GM12878 (cell line): ENCODE data around the gene DCDC2C. TPM values are rescaled to one million over a fixed set of nuclear protein-coding genes. Genes with fewer than 3 reads are reported as not detected.

Source experiments
- ATAC-seq: fragments of 200-7000 bp; cut with Tn5 transposase; 3 replicates; pipeline ENCODE4 v1.9.1; 2020; ENCODE audit warnings: mild to moderate bottlenecking, moderate library complexity
- BruUV-seq: library from RNA; stranded (reverse); fragments of 400-500 nt; replicated peaks from 2 replicates; lab custom pipeline; 2021; lab: Mats Ljungman, UMichigan
- CTCF ChIA-PET: fragments of 300-600 bp; sonication (Branson Sonifier 250); formaldehyde crosslinking; extraction: SDS; loops from one replicate; lab custom pipeline; 2021; ENCODE audit warnings: inconsistent platforms; lab: Yijun Ruan, JAX
- POLR2A ChIA-PET: fragments of 350-600 bp; formaldehyde crosslinking; extraction: SDS; loops from one replicate; lab custom pipeline; 2021; ENCODE audit warnings: inconsistent platforms; lab: Charles Lee
- RAD21 ChIA-PET: fragments of 300-600 bp; sonication (Branson Sonifier 250); formaldehyde crosslinking; loops from one replicate; lab custom pipeline; 2023; ENCODE audit warnings: antibody characterized with exemption; ENCODE audit not compliant: unreplicated experiment; lab: Charles Lee
- SMC1A ChIA-PET: fragments of 300-600 bp; sonication (Branson Sonifier 250); formaldehyde crosslinking; loops from one replicate; lab custom pipeline; 2023; ENCODE audit not compliant: unreplicated experiment, uncharacterized antibody; lab: Charles Lee
- DNase-seq: peaks from one replicate; pipeline ENCODE4 v3.0.0-alpha.2; 2011; ENCODE audit warnings: low read depth, low spot score
- FAIRE-seq: peaks from 3 replicates; lab custom pipeline; 2011; peaks lifted over from hg19 to GRCh38; lab: Jason Lieb, UNC
- H2AFZ ChIP-seq: 2 replicates; pipeline ENCODE4 v1.6.0; 2011; ENCODE audit warnings: low read depth, low read length, control low read depth; ENCODE audit not compliant: control insufficient read depth
- H3K27ac ChIP-seq: 2 replicates; pipeline ENCODE4 v1.5.1; 2011; ENCODE audit warnings: control low read depth; ENCODE audit not compliant: control insufficient read depth, insufficient read depth
- H3K27me3 ChIP-seq, 2 experiments: replicated peaks in 1 of 2; 2 replicates each; pipeline versions ENCODE4 v1.6.0 to v1.6.1; 2011; ENCODE audit warnings: low read length in 1 of 2; ENCODE audit not compliant: control insufficient read depth in 2 of 2, insufficient read depth in 2 of 2
- H3K36me3 ChIP-seq, 2 experiments: 2 replicates each; pipeline ENCODE4 v1.5.1; 2011; ENCODE audit warnings: low read length in 1 of 2; ENCODE audit not compliant: control insufficient read depth in 2 of 2, insufficient read depth in 2 of 2
- H3K4me1 ChIP-seq: 2 replicates; pipeline ENCODE4 v1.6.1; 2011; ENCODE audit warnings: mild to moderate bottlenecking, low read length, moderate library complexity, mixed read lengths; ENCODE audit not compliant: control insufficient read depth, insufficient read depth
- H3K4me2 ChIP-seq: 2 replicates; pipeline ENCODE4 v1.6.0; 2011; ENCODE audit warnings: control low read depth; ENCODE audit not compliant: control insufficient read depth, insufficient read depth
- H3K4me3 ChIP-seq: fragments of 200-600 bp; sonication (generic); 2 replicates; pipeline ENCODE4 v1.5.1; 2016
- H3K79me2 ChIP-seq: 2 replicates; pipeline ENCODE4 v1.6.0; 2011; ENCODE audit warnings: low read length; ENCODE audit not compliant: control insufficient read depth, insufficient read depth
- H3K9ac ChIP-seq: 2 replicates; pipeline ENCODE4 v1.8.0; 2011; ENCODE audit warnings: low read length, control low read depth, mixed read lengths; ENCODE audit not compliant: control insufficient read depth, insufficient read depth
- H3K9me3 ChIP-seq: replicated peaks from 3 replicates; pipeline ENCODE4 v1.5.1; 2011; ENCODE audit warnings: mild to moderate bottlenecking, low read length; ENCODE audit not compliant: control insufficient read depth, insufficient read depth
- H4K20me1 ChIP-seq: 2 replicates; pipeline ENCODE4 v1.6.0; 2011; ENCODE audit not compliant: control insufficient read depth, insufficient read depth
- ASH2L ChIP-seq: fragments of 300-600, 200-600 bp; sonication (generic); IDR thresholded peaks from 2 replicates; pipeline ENCODE4 v1.6.1; 2017; ENCODE audit warnings: low read depth, mild to moderate bottlenecking, borderline replicate concordance
- BACH1 ChIP-seq: fragments of 450-650 bp; IDR thresholded peaks from 2 replicates; pipeline ENCODE4 v1.6.1; 2017; ENCODE audit warnings: mild to moderate bottlenecking, borderline replicate concordance
- FOXK2 ChIP-seq: fragments of 450-650 bp; IDR thresholded peaks from 2 replicates; pipeline ENCODE4 v1.6.1; 2017; ENCODE audit warnings: mild to moderate bottlenecking, moderate library complexity
- GATAD2B ChIP-seq: fragments of 450-650 bp; conservative IDR thresholded peaks from 2 replicates; pipeline ENCODE4 v1.6.1; 2017; ENCODE audit warnings: low read depth, mild to moderate bottlenecking, moderate library complexity
- MTA3 ChIP-seq: IDR thresholded peaks from 2 replicates; pipeline ENCODE4 v1.6.1; 2012; ENCODE audit warnings: low read length, inconsistent platforms, borderline replicate concordance
- NFIC ChIP-seq: IDR thresholded peaks from 2 replicates; pipeline ENCODE4 v1.6.1; 2012; ENCODE audit warnings: low read depth, mild to moderate bottlenecking, inconsistent platforms, low read length, moderate library complexity
- NR2C1 ChIP-seq: fragments of 450-650 bp; IDR thresholded peaks from 2 replicates; pipeline ENCODE4 v1.6.1; 2017; ENCODE audit warnings: antibody characterized with exemption, mild to moderate bottlenecking, moderate library complexity
- NR2F1 ChIP-seq: fragments of 450-650 bp; conservative IDR thresholded peaks from 2 replicates; pipeline ENCODE4 v1.6.1; 2017; ENCODE audit warnings: mild to moderate bottlenecking
- RAD21 ChIP-seq: IDR thresholded peaks from 2 replicates; pipeline ENCODE4 v1.6.1; 2011; ENCODE audit warnings: mild to moderate bottlenecking, low read depth, low read length, moderate library complexity; ENCODE audit not compliant: insufficient read depth
- ZBED1 ChIP-seq: IDR thresholded peaks from 2 replicates; pipeline ENCODE4 v1.6.1; 2016; ENCODE audit warnings: borderline replicate concordance
- WGBS: methylation state at CpG from one replicate; pipeline ENCODE4 v1.1.6; 2016; ENCODE audit warnings: low lambda C conversion rate; ENCODE audit not compliant: insufficient replicate concordance, insufficient coverage; ENCODE audit errors: missing lambda C conversion rate; 5-methylcytosine and 5-hydroxymethylcytosine counted together
- in situ Hi-C: fragments of 300-500 bp; cut with MboI; formaldehyde crosslinking; loops from 9 replicates; pipeline ENCODE4 v1.14.3; 2018; ENCODE audit warnings: mixed read lengths
- intact Hi-C: fragments of 100-400 bp; cut with micrococcal nuclease; formaldehyde crosslinking; loops from one replicate; pipeline ENCODE4 v1.14.2; 2022; ENCODE audit not compliant: unreplicated experiment
- polyA plus RNA-seq, 11 experiments: library from polyadenylated mRNA; depleted of rRNA in 4 of 11; unstranded in 6 of 11; stranded (reverse) in 5 of 11; fragments of >200 nt; fragmentation: Nextera tagmentation in 4 of 11; fragmentation: Illumina TruSeq in 1 of 11; extraction: Ambion mirVana in 4 of 11; extraction: Trizol in 1 of 11; gene quantifications; 1 replicate in 1 of 11; 2 replicates in 10 of 11; pipeline versions ENCODE4 v1.2.1 to v1.2.3, GENCODE V29; 2011 to 2016; ENCODE audit warnings: inconsistent platforms in 2 of 11, missing spikeins in 2 of 11, low read depth in 1 of 11
- total RNA-seq, 4 experiments: library from RNA; depleted of rRNA in 3 of 4; stranded (reverse); fragments of >200 nt in 3 of 4; fragmentation: Illumina TruSeq in 1 of 4; extraction: Trizol in 1 of 4; gene quantifications; 2 replicates each; pipeline versions ENCODE4 v1.2.1 to v1.2.3, GENCODE V29; 2013 to 2021
- TF ChIP-seq, protein P1 (sequence below): fragments of 150-350 bp; IDR thresholded peaks from 2 replicates; pipeline ENCODE4 v1.6.1; 2014; ENCODE audit warnings: mild to moderate bottlenecking, low read depth, low read length
- TF ChIP-seq, protein P2 (sequence below): fragments of 450-650 bp; IDR thresholded peaks from 2 replicates; pipeline ENCODE4 v1.6.1; 2016; ENCODE audit warnings: mild to moderate bottlenecking

DCDC2C gene
- total and polyA plus RNA-seq, 10 of the 15 experiments (the other 5 are each of a cell fraction or from before 2014, with no cell fraction given): not detected

DNA sequence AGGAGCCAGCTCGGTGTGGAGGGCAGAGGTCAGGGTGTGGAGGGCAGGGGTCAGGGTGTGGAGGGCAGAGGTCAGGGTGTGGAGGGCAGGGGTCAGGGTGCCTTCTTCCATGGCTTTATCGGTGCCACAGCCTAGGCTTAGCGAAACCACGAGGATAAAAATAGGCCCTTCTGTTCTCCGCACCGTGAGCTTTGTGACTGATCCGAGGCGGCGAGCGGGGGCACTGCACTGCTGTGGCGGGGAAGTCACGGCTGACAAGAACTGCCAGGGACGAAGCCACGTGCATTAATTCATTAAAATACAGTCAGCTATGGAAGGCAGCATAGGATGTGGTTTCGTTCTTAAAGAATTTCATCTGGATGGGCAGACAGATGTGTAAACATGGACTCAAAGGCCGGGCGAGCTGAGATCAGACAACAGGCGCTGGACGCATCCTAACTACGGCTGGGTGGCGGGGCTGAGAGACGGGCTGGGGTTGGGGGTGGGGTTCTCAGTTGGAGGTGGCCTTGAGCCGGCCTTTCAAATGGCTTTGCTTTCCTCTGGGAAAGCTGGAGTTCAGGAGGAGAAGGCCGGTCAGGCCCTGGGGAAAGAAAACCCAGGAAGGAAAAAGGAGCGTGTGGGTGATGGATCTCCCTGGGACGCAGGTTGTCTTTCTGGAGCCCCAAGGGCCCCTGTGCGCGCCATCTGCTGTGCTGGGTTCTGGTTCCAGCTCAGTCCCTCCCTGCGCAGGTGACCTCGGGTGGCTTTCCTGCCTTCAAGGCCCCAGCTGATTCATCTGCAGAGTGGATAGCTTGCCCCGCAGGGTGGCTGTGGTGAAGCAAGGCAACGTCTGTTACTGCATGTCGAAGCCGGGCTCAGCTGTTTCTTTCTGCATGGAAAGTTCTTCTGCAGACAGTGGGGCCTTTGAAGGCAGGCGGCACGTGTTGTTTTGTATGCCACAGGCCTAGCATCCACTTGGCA is 46.3 kb upstream of the DCDC2C start:
- H3K9ac ChIP-seq: no peak overlapping the region
- whole genome bisulfite sequencing: 56% methylated on average over 36 of the region's 36 CpGs
- H3K27me3 ChIP-seq: no peaks in the 10 kb centered on the region
- DNase-seq (no peak), FAIRE-seq (no peak), ATAC-seq (peak; percentile 18; the same call in 2 of the 3 replicates)
- in situ Hi-C loops: no loop called here
- ChIA-PET SMC1A (interaction anchor here (1.1 kb wide), 1 partner anchor 164 kb away, joined by 3 read pairs; no protein-coding TSS in a partner anchor), POLR2A (no interaction called here), RAD21 (no interaction called here), CTCF (interaction anchor here (0.9 kb wide), 2 partner anchors 195 to 232 kb away, joined by 3 to 4 read pairs; no protein-coding TSS in a partner anchor)
- no peaks in the 10 kb centered on the region for H4K20me1 ChIP-seq
- TF ChIP-seq RAD21 (no peak), NR2C1 (peak; percentile 78), GATAD2B (no peak), NR2F1 (peak; percentile 54; the same call in 1 of the 2 replicates)
- no peak overlapping the region for H3K4me3 ChIP-seq
- H3K4me2 ChIP-seq: no peak overlapping the region
- peaks cover 14% of the 10 kb centered on the region for H3K4me1 ChIP-seq
- no peak overlapping the region for H2AFZ ChIP-seq
- no peak overlapping the region for H3K27ac ChIP-seq
- BruUV-seq: no TSS peak
- H3K36me3 ChIP-seq: no peaks in the 10 kb centered on the region
- intact Hi-C loops: loop anchor here (10.0 kb wide), 1 partner anchor 432 kb away; no protein-coding TSS in a partner anchor
- H3K9me3 ChIP-seq: peaks cover 3% of the 10 kb centered on the region; the same call in 2 of the 3 replicates
- H3K79me2 ChIP-seq: no peaks in the 10 kb centered on the region

DNA sequence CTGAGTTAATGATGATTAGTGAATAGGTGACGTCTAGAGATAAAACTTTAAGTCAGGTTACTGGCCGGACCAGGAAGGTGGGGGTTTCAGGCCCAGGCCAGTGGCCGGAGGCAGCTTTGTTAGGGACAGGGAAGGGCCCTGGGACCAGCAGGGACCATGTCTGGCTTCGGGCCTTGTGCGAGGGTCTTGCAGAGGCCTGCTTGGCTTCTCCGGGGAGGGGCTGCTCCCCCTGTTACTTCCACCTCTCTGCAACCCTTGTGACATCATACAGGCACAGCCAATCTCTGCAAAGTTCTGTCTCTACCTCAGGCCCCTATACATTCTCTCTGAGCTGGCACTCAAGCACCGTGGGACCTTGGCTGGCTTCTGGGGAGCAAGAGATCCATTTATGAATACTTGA is 45.5 kb upstream of the DCDC2C start, which contains the start of gene ALLC:
ALLC (plus strand) TSS at position 320 of the 400 bp plus-strand sequence. CDS start 12,958 bp downstream, outside the sequence.
- Histone ChIP-seq H3K36me3 (no peaks in the 10 kb centered on the region), H2AFZ (no peak within 1 kb of the TSS), H3K9ac (no peak within 1 kb of the TSS), H3K27me3 (no peaks in the 10 kb centered on the region), H3K9me3 (peaks cover 3% of the 10 kb centered on the region; the same call in 2 of the 3 replicates), H3K79me2 (no peaks in the 10 kb centered on the region), H3K4me3 (no peak within 1 kb of the TSS), H4K20me1 (no peaks in the 10 kb centered on the region), H3K4me2 (no peak within 1 kb of the TSS), H3K4me1 (peaks cover 15% of the 10 kb centered on the region), H3K27ac (no peak within 1 kb of the TSS)
- CTCF ChIA-PET: no interaction called here
- BruUV-seq: no TSS peak
- DNase-seq: no peak
- intact Hi-C loops (loop anchor here (10.0 kb wide), 1 partner anchor 433 kb away; no protein-coding TSS in a partner anchor), in situ Hi-C loops (no loop called here)
- no peak for FAIRE-seq
- SMC1A ChIA-PET: no interaction called here
- RAD21 ChIA-PET: no interaction called here
- TF ChIP-seq, protein P1, sequence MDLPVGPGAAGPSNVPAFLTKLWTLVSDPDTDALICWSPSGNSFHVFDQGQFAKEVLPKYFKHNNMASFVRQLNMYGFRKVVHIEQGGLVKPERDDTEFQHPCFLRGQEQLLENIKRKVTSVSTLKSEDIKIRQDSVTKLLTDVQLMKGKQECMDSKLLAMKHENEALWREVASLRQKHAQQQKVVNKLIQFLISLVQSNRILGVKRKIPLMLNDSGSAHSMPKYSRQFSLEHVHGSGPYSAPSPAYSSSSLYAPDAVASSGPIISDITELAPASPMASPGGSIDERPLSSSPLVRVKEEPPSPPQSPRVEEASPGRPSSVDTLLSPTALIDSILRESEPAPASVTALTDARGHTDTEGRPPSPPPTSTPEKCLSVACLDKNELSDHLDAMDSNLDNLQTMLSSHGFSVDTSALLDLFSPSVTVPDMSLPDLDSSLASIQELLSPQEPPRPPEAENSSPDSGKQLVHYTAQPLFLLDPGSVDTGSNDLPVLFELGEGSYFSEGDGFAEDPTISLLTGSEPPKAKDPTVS: no peak
- no peak for TF ChIP-seq RAD21
- TF ChIP-seq MTA3: no peak
- no peak for TF ChIP-seq ASH2L
- no peak for TF ChIP-seq BACH1
- no peak for TF ChIP-seq NFIC
- TF ChIP-seq, protein P2, sequence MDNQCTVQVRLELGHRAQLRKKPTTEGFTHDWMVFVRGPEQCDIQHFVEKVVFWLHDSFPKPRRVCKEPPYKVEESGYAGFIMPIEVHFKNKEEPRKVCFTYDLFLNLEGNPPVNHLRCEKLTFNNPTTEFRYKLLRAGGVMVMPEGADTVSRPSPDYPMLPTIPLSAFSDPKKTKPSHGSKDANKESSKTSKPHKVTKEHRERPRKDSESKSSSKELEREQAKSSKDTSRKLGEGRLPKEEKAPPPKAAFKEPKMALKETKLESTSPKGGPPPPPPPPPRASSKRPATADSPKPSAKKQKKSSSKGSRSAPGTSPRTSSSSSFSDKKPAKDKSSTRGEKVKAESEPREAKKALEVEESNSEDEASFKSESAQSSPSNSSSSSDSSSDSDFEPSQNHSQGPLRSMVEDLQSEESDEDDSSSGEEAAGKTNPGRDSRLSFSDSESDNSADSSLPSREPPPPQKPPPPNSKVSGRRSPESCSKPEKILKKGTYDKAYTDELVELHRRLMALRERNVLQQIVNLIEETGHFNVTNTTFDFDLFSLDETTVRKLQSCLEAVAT: no peak
- no peak for TF ChIP-seq ZBED1
- TF ChIP-seq FOXK2: no peak
- WGBS: 97% methylated on average over 4 of the region's 7 CpGs
- ATAC-seq: no peak
- POLR2A ChIA-PET: no interaction called here
